ENCODE measurements around the gene TMC1. TPM values are rescaled to one million over a fixed set of nuclear protein-coding genes. Genes with fewer than 3 reads are reported as not detected.

TMC1 gene
- total RNA-seq, 1 donor from 2014 or later, result not detected

- TF ChIP-seq CTCF (IDR thresholded peaks at IDR 0.05), result peak; percentile 63
- Mint-ChIP-seq H3K4me3 (ENCODE audit: unreplicated experiment) (no peak overlapping the region), H3K27ac (ENCODE audit: unreplicated experiment) (no peak overlapping the region), H3K4me1 (ENCODE audit: low read depth) (peaks cover 2% of the 10 kb centered on the region), H3K36me3 (ENCODE audit: low read depth) (peaks cover 1% of the 10 kb centered on the region), H3K27me3 (ENCODE audit: low read depth) (peaks cover 11% of the 10 kb centered on the region), H3K9me3 (ENCODE audit: low read depth) (peaks cover 7% of the 10 kb centered on the region)
- DNase-seq (ENCODE audit: low spot score), result no peak
These were observed 286.5 kb downstream of the TMC1 start for GRCh38 chr9:72807765-72808445.

GRCh38 chr9:72808446-72808768, 287.0 kb downstream of the TMC1 start:
- H3K36me3 Mint-ChIP-seq (ENCODE audit: low read depth), result peaks cover 1% of the 10 kb centered on the region
- no peak overlapping the region for H3K27ac Mint-ChIP-seq (ENCODE audit: unreplicated experiment)
- TF ChIP-seq CTCF (IDR thresholded peaks at IDR 0.05), result peak; percentile 20
- peaks cover 1% of the 10 kb centered on the region for H3K9me3 Mint-ChIP-seq (ENCODE audit: low read depth)
- no peak overlapping the region for H3K4me3 Mint-ChIP-seq (ENCODE audit: unreplicated experiment)
- peaks cover 2% of the 10 kb centered on the region for H3K4me1 Mint-ChIP-seq (ENCODE audit: low read depth)
- peaks cover 6% of the 10 kb centered on the region for H3K27me3 Mint-ChIP-seq (ENCODE audit: low read depth)
- DNase-seq (ENCODE audit: low spot score), result no peak

- no peak overlapping the region for H3K27ac Mint-ChIP-seq (ENCODE audit: unreplicated experiment)
- H3K36me3 Mint-ChIP-seq (ENCODE audit: low read depth), result no peaks in the 10 kb centered on the region
- DNase-seq (ENCODE audit: low spot score), result no peak
- H3K27me3 Mint-ChIP-seq (ENCODE audit: low read depth), result peaks cover 3% of the 10 kb centered on the region
- TF ChIP-seq CTCF (IDR thresholded peaks at IDR 0.05), result peak; percentile 29
- no peak overlapping the region for H3K4me3 Mint-ChIP-seq (ENCODE audit: unreplicated experiment)
- no peaks in the 10 kb centered on the region for H3K9me3 Mint-ChIP-seq (ENCODE audit: low read depth)
- peaks cover 2% of the 10 kb centered on the region for H3K4me1 Mint-ChIP-seq (ENCODE audit: low read depth)
These were observed 288.2 kb downstream of the TMC1 start for GRCh38 chr9:72809586-72809985.

- no peak for DNase-seq (ENCODE audit: low spot score)
- Mint-ChIP-seq H3K9me3 (ENCODE audit: low read depth) (no peaks in the 10 kb centered on the region), H3K4me3 (ENCODE audit: unreplicated experiment) (no peak overlapping the region), H3K36me3 (ENCODE audit: low read depth) (no peaks in the 10 kb centered on the region), H3K27ac (ENCODE audit: unreplicated experiment) (no peak overlapping the region), H3K4me1 (ENCODE audit: low read depth) (peaks cover 2% of the 10 kb centered on the region), H3K27me3 (ENCODE audit: low read depth) (peaks cover 4% of the 10 kb centered on the region)
- TF ChIP-seq CTCF (IDR thresholded peaks at IDR 0.05), result no peak
These were observed 291.2 kb downstream of the TMC1 start for GRCh38 chr9:72812559-72813111.

GRCh38 chr9:72813544-72813943, 292.1 kb downstream of the TMC1 start:
- H3K27me3 Mint-ChIP-seq (ENCODE audit: low read depth), result peaks cover 9% of the 10 kb centered on the region
- peaks cover 2% of the 10 kb centered on the region for H3K4me1 Mint-ChIP-seq (ENCODE audit: low read depth)
- H3K9me3 Mint-ChIP-seq (ENCODE audit: low read depth), result no peaks in the 10 kb centered on the region
- no peak for DNase-seq (ENCODE audit: low spot score)
- H3K4me3 Mint-ChIP-seq (ENCODE audit: unreplicated experiment), result no peak overlapping the region
- no peak for TF ChIP-seq CTCF (IDR thresholded peaks at IDR 0.05)
- no peak overlapping the region for H3K27ac Mint-ChIP-seq (ENCODE audit: unreplicated experiment)
- no peaks in the 10 kb centered on the region for H3K36me3 Mint-ChIP-seq (ENCODE audit: low read depth)

Measured in chondrocyte (in vitro differentiated cells).